Liver (tissue), 3 donors: ENCODE measurements around the gene CTTN.

Experiments
- GABPA ChIP-seq, 2 donors: IDR thresholded peaks in 1 of 2; conservative IDR thresholded peaks in 1 of 2; 2 replicates each; pipeline ENCODE4 v1.6.1; 2016; ENCODE audit warnings: antibody characterized with exemption in 2 of 2, mild to moderate bottlenecking in 1 of 2, moderate library complexity in 1 of 2
- HNF4G ChIP-seq: IDR thresholded peaks from 2 replicates; pipeline ENCODE4 v1.6.1; 2016; ENCODE audit warnings: antibody characterized with exemption
- JUND ChIP-seq, 2 donors: IDR thresholded peaks; 2 replicates each; pipeline ENCODE4 v1.6.1; 2016; ENCODE audit warnings: antibody characterized with exemption in 2 of 2
- RAD21 ChIP-seq, 2 donors: IDR thresholded peaks; 2 replicates each; pipeline ENCODE4 v1.6.1; 2016; ENCODE audit warnings: antibody characterized with exemption in 2 of 2, mild to moderate bottlenecking in 2 of 2
- REST ChIP-seq: IDR thresholded peaks from 2 replicates; pipeline ENCODE4 v1.6.1; 2016; ENCODE audit warnings: antibody characterized with exemption, mild to moderate bottlenecking
- RXRA ChIP-seq, 2 donors: IDR thresholded peaks; 2 replicates each; pipeline ENCODE4 v1.6.1; 2017 to 2018; ENCODE audit warnings: antibody characterized with exemption in 2 of 2, mild to moderate bottlenecking in 1 of 2
- SP1 ChIP-seq: IDR thresholded peaks from 2 replicates; pipeline ENCODE4 v1.6.1; 2018; ENCODE audit warnings: antibody characterized with exemption, mild to moderate bottlenecking
- TAF1 ChIP-seq: conservative IDR thresholded peaks from 2 replicates; pipeline ENCODE4 v1.6.1; 2016; ENCODE audit warnings: antibody characterized with exemption, mild to moderate bottlenecking
- YY1 ChIP-seq: IDR thresholded peaks from 2 replicates; pipeline ENCODE4 v1.6.1; 2016; ENCODE audit warnings: antibody characterized with exemption, mild to moderate bottlenecking
- TF ChIP-seq, protein P1 (sequence below): fragments of 150-350 bp; IDR thresholded peaks from 2 replicates; pipeline ENCODE4 v1.5.1; 2017; ENCODE audit warnings: improper control_type of control experiment, low read depth, low read length; ENCODE audit not compliant: missing input control
- TF ChIP-seq, protein P2 (sequence below): IDR thresholded peaks from 2 replicates; pipeline ENCODE4 v1.6.1; 2016; ENCODE audit warnings: antibody characterized with exemption
- donor health status: healthy.
- donor health status: healthy.

- TF ChIP-seq, protein P1, sequence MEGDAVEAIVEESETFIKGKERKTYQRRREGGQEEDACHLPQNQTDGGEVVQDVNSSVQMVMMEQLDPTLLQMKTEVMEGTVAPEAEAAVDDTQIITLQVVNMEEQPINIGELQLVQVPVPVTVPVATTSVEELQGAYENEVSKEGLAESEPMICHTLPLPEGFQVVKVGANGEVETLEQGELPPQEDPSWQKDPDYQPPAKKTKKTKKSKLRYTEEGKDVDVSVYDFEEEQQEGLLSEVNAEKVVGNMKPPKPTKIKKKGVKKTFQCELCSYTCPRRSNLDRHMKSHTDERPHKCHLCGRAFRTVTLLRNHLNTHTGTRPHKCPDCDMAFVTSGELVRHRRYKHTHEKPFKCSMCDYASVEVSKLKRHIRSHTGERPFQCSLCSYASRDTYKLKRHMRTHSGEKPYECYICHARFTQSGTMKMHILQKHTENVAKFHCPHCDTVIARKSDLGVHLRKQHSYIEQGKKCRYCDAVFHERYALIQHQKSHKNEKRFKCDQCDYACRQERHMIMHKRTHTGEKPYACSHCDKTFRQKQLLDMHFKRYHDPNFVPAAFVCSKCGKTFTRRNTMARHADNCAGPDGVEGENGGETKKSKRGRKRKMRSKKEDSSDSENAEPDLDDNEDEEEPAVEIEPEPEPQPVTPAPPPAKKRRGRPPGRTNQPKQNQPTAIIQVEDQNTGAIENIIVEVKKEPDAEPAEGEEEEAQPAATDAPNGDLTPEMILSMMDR = no peak
- no peak for TF ChIP-seq YY1
- TF ChIP-seq SP1 = no peak
- no peak for TF ChIP-seq HNF4G
- TF ChIP-seq RAD21 (IDR thresholded peaks at IDR 0.05) = no peak
- no peak for TF ChIP-seq TAF1
- TF ChIP-seq JUND (IDR thresholded peaks at IDR 0.05) = no peak
- TF ChIP-seq REST = no peak
- TF ChIP-seq RXRA (IDR thresholded peaks at IDR 0.05) = no peak
- TF ChIP-seq, protein P2, sequence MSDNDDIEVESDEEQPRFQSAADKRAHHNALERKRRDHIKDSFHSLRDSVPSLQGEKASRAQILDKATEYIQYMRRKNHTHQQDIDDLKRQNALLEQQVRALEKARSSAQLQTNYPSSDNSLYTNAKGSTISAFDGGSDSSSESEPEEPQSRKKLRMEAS = no peak
- no peak for TF ChIP-seq GABPA (IDR thresholded peaks at IDR 0.05 in 1 of 2, conservative IDR thresholded peaks at IDR 0.05 in 1 of 2)
These were observed 34.7 kb downstream of the CTTN start for GRCh38 chr11:70433038-70433437.
